BLaER1 treated with 17β-estradiol and CSF1 and Interleukin-3, amounts not matched to agents 10 nM and 100 nM (cell line): Measurements from ENCODE around the gene FLNB.
"Not testable (repeated sequence)": the region's sequence is repeated elsewhere in the genome, so short reads cannot be mapped to it uniquely, and the experiment has no call there.

Experiments
- H3K27ac ChIP-seq, 11 experiments: shearing (Covaris generic); formaldehyde crosslinking; 2 replicates each; pipeline ENCODE4 v1.8.1; 2022
- H3K27me3 ChIP-seq, 11 experiments: shearing (Covaris generic); formaldehyde crosslinking; 2 replicates each; pipeline ENCODE4 v1.8.1; 2022
- H3K36me3 ChIP-seq, 11 experiments: shearing (Covaris generic); formaldehyde crosslinking; 2 replicates each; pipeline ENCODE4 v1.8.1; 2022
- H3K4me1 ChIP-seq, 10 experiments: shearing (Covaris generic); formaldehyde crosslinking; 2 replicates each; pipeline ENCODE4 v1.8.1; 2022
- H3K4me2 ChIP-seq, 11 experiments: shearing (Covaris generic); formaldehyde crosslinking; 2 replicates each; pipeline ENCODE4 v1.8.1; 2022
- H3K4me3 ChIP-seq, 10 experiments: shearing (Covaris generic); formaldehyde crosslinking; 2 replicates each; pipeline ENCODE4 v1.8.1; 2022
- H3K9ac ChIP-seq, 11 experiments: shearing (Covaris generic); formaldehyde crosslinking; 2 replicates each; pipeline ENCODE4 v1.8.1; 2022
- H3K9me3 ChIP-seq, 11 experiments: shearing (Covaris generic); formaldehyde crosslinking; replicated peaks in 1 of 11; 2 replicates each; pipeline ENCODE4 v1.8.1; 2022
- H4K20me1 ChIP-seq, 11 experiments: shearing (Covaris generic); formaldehyde crosslinking; 2 replicates each; pipeline ENCODE4 v1.8.1; 2022
- Cebpa-rat ChIP-seq, 11 experiments: shearing (Covaris generic); IDR thresholded peaks; 2 replicates each; pipeline ENCODE4 v1.8.1; 2022

The FLNB gene

GRCh38 chr3:58198804-58199203, 190.6 kb downstream of the FLNB start:
- H3K9me3 ChIP-seq = peaks cover 7 to 37% (median 28%) of the 10 kb centered on the region in 11 experiments; a peak in 19 of 22 replicates
- no peak overlapping the region for H3K4me2 ChIP-seq
- no peaks in the 10 kb centered on the region for H4K20me1 ChIP-seq
- no peak overlapping the region for H3K9ac ChIP-seq
- no peak overlapping the region for H3K4me3 ChIP-seq
- H3K27me3 ChIP-seq = no peaks in the 10 kb centered on the region
- H3K36me3 ChIP-seq = no peaks in the 10 kb centered on the region
- H3K4me1 ChIP-seq = peaks cover 24 to 58% (median 40%) of the 10 kb centered on the region in 10 experiments
- H3K27ac ChIP-seq = no peak overlapping the region
- no peak for TF ChIP-seq Cebpa-rat (IDR thresholded peaks at IDR 0.05)

- Histone ChIP-seq H3K36me3 (no peaks in the 10 kb centered on the region), H3K4me3 (no peak overlapping the region), H4K20me1 (no peaks in the 10 kb centered on the region), H3K4me1 (peaks cover 32 to 58% (median 40%) of the 10 kb centered on the region in 10 experiments), H3K4me2 (peak overlapping the region in 9 of 11 experiments; percentile 45 to 85 (median 64); a peak in 18 of 22 replicates), H3K9ac (no peak overlapping the region; a peak in 1 of 22 replicates), H3K9me3 (peaks cover 7 to 22% (median 15%) of the 10 kb centered on the region in 11 experiments; a peak in 19 of 22 replicates), H3K27ac (no peak overlapping the region), H3K27me3 (no peaks in the 10 kb centered on the region)
- no peak for TF ChIP-seq Cebpa-rat (IDR thresholded peaks at IDR 0.05)
Measured at GRCh38 chr3:58200121-58200709, 192.0 kb downstream of the FLNB start.

GRCh38 chr3:58200846-58201355, 192.7 kb downstream of the FLNB start:
- peaks cover 32 to 58% (median 41%) of the 10 kb centered on the region in 10 experiments for H3K4me1 ChIP-seq
- H3K27me3 ChIP-seq = no peaks in the 10 kb centered on the region
- peak overlapping the region; percentile 38 to 85 (median 63); a peak in 21 of 22 replicates for H3K4me2 ChIP-seq
- no peaks in the 10 kb centered on the region for H3K36me3 ChIP-seq
- TF ChIP-seq Cebpa-rat (IDR thresholded peaks at IDR 0.05) = no peak
- H3K9me3 ChIP-seq = peaks cover 2 to 16% (median 8%) of the 10 kb centered on the region in 11 experiments; a peak in 19 of 22 replicates
- no peak overlapping the region for H3K27ac ChIP-seq
- no peak overlapping the region for H3K4me3 ChIP-seq
- H4K20me1 ChIP-seq = no peaks in the 10 kb centered on the region
- peak overlapping the region in 1 of 11 experiments; percentile 1; a peak in 2 of 22 replicates for H3K9ac ChIP-seq

- H3K9ac ChIP-seq, H3K27me3 ChIP-seq, H3K27ac ChIP-seq, H4K20me1 ChIP-seq, H3K36me3 ChIP-seq, H3K4me3 ChIP-seq: not testable (repeated sequence)
- peak overlapping the region in 7 of 11 experiments; percentile 45 to 85 (median 64); a peak in 11 of 22 replicates for H3K4me2 ChIP-seq
- H3K9me3 ChIP-seq = peaks cover 0 to 13% (median 6%) of the 10 kb centered on the region in 11 experiments; a peak in 12 of 22 replicates
- H3K4me1 ChIP-seq = peaks cover 31 to 58% (median 41%) of the 10 kb centered on the region in 10 experiments
Measured at GRCh38 chr3:58201451-58201850, 193.2 kb downstream of the FLNB start.

GRCh38 chr3:58202917-58203360, 194.7 kb downstream of the FLNB start:
- Histone ChIP-seq H3K27me3 (no peaks in the 10 kb centered on the region), H4K20me1 (no peaks in the 10 kb centered on the region), H3K4me3 (no peak overlapping the region), H3K27ac (no peak overlapping the region), H3K4me2 (peak overlapping the region in 9 of 11 experiments; percentile 14 to 65 (median 53); a peak in 17 of 22 replicates), H3K9me3 (peaks cover 0 to 13% (median 6%) of the 10 kb centered on the region in 11 experiments; a peak in 12 of 22 replicates), H3K9ac (peak overlapping the region in 1 of 11 experiments; percentile 28; a peak in 1 of 22 replicates), H3K4me1 (peaks cover 18 to 43% (median 31%) of the 10 kb centered on the region in 10 experiments), H3K36me3 (no peaks in the 10 kb centered on the region)
- no peak for TF ChIP-seq Cebpa-rat (IDR thresholded peaks at IDR 0.05)

- Histone ChIP-seq H3K9me3 (peaks cover 0 to 13% (median 6%) of the 10 kb centered on the region in 11 experiments; a peak in 12 of 22 replicates), H3K4me3 (no peak overlapping the region), H3K9ac (no peak overlapping the region), H3K4me1 (peaks cover 14 to 38% (median 29%) of the 10 kb centered on the region in 10 experiments), H3K4me2 (peak overlapping the region in 5 of 11 experiments; percentile 52 to 65 (median 57); a peak in 6 of 22 replicates), H3K27me3 (no peaks in the 10 kb centered on the region), H4K20me1 (no peaks in the 10 kb centered on the region), H3K36me3 (no peaks in the 10 kb centered on the region), H3K27ac (no peak overlapping the region)
- TF ChIP-seq Cebpa-rat (IDR thresholded peaks at IDR 0.05) = no peak
Measured at GRCh38 chr3:58203541-58203940, 195.3 kb downstream of the FLNB start.

GRCh38 chr3:58204720-58205119, 196.5 kb downstream of the FLNB start:
- Histone ChIP-seq H3K4me2 (peak overlapping the region in 3 of 11 experiments; percentile 5 to 68 (median 44); a peak in 4 of 22 replicates), H3K9me3 (peaks cover 0 to 13% (median 6%) of the 10 kb centered on the region in 11 experiments; a peak in 12 of 22 replicates), H3K4me3 (no peak overlapping the region), H3K9ac (no peak overlapping the region), H3K27me3 (no peaks in the 10 kb centered on the region), H3K4me1 (peaks cover 14 to 34% (median 29%) of the 10 kb centered on the region in 10 experiments), H3K36me3 (no peaks in the 10 kb centered on the region), H3K27ac (no peak overlapping the region), H4K20me1 (no peaks in the 10 kb centered on the region)
- TF ChIP-seq Cebpa-rat (IDR thresholded peaks at IDR 0.05) = no peak

GRCh38 chr3:58205981-58206380, 197.8 kb downstream of the FLNB start:
- Histone ChIP-seq H4K20me1 (no peaks in the 10 kb centered on the region), H3K4me2 (no peak overlapping the region), H3K36me3 (no peaks in the 10 kb centered on the region), H3K4me1 (peaks cover 8 to 24% (median 19%) of the 10 kb centered on the region in 10 experiments), H3K27me3 (no peaks in the 10 kb centered on the region), H3K9me3 (peaks cover 0 to 13% (median 6%) of the 10 kb centered on the region in 11 experiments; a peak in 12 of 22 replicates), H3K9ac (no peak overlapping the region), H3K4me3 (no peak overlapping the region), H3K27ac (no peak overlapping the region)
- no peak for TF ChIP-seq Cebpa-rat (IDR thresholded peaks at IDR 0.05)

- no peaks in the 10 kb centered on the region for H3K36me3 ChIP-seq
- peak overlapping the region in 2 of 11 experiments; percentile 26 to 47; a peak in 3 of 22 replicates for H3K4me2 ChIP-seq
- H3K4me3 ChIP-seq = no peak overlapping the region
- no peak for TF ChIP-seq Cebpa-rat (IDR thresholded peaks at IDR 0.05)
- H3K9ac ChIP-seq = no peak overlapping the region
- H3K27me3 ChIP-seq = no peaks in the 10 kb centered on the region
- H3K27ac ChIP-seq = no peak overlapping the region
- H4K20me1 ChIP-seq = no peaks in the 10 kb centered on the region
- H3K9me3 ChIP-seq = peaks cover 0 to 10% (median 5%) of the 10 kb centered on the region in 11 experiments; a peak in 12 of 22 replicates
- H3K4me1 ChIP-seq = peaks cover 6 to 22% (median 15%) of the 10 kb centered on the region in 10 experiments; a peak in 18 of 20 replicates
Measured at GRCh38 chr3:58206406-58207011, 198.3 kb downstream of the FLNB start.
